ENCODE measurements around the gene SUGP1.
A peak's percentile ranks its signal among the peaks of the same experiment; 100 is the strongest.

Gene SUGP1

DNA sequence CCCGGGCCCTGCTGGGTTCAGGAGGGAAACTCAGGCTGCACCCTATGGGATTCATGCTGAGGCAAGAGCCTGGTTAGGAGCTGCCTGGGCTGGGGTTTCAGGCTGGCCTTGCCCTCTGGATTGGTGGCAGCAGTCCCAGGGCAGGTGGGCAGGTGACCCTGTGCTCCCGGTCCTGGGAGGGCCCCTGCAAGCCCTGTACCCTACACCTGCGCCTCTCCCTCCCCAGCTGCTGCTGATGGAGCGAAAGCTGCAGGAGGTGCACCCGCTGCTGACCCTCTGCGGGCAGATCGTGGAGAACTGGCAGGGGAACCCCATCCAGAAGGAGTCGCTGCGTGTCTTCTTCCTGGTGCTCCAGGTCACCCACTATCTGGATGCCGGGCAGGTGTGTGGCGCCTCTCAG lies 20.7 kb upstream of the SUGP1 start:
- no peak for DNase-seq (ENCODE audit: low read depth, low spot score)

DNA sequence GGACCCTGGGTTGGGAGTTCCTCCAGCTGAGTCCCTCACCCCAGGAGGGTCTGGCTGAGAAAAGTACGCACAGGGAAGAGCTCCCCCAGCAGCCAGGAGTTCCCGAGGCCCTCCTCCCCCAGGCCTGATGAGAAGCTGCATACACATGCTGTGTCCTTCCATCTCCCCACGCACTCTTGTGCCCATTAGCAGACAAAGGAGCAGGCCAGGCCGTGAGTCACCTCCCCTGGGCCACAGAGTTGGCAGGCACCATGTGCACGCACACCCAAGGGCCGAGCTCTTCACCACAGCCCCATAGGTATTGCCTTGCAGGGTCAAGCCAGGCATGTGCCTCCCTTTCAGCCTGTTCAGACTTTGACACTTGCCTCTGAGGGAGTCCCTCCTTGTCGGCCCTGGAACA lies 17.8 kb upstream of the SUGP1 start:
- DNase-seq (ENCODE audit: low read depth, low spot score): no peak

DNA sequence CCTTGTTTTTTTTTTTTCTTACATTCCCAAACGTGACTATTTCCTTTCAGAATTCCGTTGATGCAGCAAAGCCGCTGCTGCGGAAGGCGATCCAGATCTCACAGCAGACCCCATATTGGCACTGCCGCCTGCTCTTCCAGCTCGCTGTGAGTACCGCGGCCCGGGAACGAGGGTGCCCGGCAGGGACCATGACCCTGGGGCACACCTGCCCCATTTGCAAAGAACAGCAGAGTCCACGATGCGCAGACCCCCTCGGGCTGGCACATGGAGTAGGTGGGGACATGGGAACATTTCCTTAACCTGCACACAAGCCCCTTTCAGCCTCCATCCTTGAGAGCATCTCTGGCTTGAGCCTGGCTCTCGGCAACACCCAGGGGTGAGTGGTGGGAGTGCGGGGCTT lies 16.8 kb upstream of the SUGP1 start:
- no peak for DNase-seq (ENCODE audit: low read depth, low spot score)

DNA sequence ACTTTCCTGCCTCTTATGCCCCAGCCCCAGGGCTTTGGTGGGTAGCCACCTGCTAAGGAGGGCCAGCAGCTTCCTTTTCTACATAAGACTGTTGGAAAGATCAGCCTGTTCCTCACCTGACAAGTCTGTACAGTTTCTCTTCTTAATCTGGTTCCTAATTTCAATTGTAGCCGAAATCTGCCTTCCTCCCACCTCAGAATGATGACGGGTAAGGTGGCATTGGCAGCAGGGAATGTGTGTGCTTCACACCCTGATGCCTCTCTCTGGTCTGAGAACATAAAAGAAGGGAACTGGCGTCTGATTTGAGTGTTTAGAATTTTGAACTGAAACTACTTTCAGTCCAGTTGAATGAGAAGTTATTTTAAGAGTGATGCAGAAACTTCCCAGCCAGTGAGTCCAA lies 16.3 kb upstream of the SUGP1 start:
- no peak for DNase-seq (ENCODE audit: low read depth, low spot score)

DNA sequence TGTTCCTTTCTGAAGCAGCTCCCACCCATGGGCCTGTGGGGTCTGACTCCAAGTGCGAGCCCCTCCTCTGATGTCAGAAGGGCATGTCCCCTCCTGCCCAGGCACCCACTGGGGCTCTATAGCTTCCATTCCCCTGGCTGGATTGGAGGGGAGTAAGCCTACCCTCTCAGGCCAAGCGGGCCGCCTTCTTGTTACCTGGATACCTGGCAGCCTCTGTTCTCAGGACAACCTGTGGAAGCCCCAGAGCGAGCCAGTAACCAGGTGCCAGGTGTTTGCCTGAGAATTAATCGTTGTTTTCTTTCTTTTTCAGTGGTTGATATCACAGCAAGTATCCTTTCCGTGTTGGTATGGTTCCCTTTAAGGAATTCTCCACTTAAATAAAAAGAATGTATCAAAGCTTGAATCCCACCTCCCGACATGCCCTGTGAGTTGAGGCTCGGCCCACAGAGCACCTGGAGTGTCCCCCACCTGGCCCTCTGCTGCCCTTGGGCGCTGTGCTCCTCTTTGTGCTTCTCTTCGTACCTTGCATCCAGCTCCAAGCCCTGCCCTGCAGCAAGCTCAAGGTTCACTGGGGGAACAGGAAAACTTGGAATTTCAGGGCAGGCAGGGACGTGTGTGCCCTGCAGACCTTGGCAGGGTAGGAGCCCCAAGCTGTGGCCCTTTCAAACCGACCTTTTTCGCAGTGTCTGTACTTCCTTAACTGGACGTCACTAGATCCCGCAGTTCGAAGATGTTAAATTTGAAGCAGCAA lies 15.3 kb upstream of the SUGP1 start:
- no peak for DNase-seq (ENCODE audit: low read depth, low spot score)

DNA sequence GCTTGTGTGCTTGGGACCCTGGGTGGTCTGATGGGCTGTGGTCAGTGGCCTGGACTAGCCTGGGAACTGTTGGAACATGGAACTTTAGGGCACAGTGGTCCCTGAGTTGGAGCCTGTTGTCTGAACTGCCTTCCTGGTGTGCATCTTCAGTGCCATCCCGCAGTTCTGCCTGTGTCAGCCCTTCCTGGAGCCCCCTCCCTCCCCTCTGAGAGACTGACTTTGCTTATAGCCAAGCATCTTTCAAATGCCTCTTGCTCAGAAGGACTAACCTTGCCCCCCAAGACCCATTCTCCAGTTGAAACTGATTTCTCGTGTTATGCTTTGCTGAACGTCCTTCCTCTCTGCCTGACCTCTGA lies 14.7 kb upstream of the SUGP1 start:
- DNase-seq (ENCODE audit: low read depth, low spot score): no peak

DNA sequence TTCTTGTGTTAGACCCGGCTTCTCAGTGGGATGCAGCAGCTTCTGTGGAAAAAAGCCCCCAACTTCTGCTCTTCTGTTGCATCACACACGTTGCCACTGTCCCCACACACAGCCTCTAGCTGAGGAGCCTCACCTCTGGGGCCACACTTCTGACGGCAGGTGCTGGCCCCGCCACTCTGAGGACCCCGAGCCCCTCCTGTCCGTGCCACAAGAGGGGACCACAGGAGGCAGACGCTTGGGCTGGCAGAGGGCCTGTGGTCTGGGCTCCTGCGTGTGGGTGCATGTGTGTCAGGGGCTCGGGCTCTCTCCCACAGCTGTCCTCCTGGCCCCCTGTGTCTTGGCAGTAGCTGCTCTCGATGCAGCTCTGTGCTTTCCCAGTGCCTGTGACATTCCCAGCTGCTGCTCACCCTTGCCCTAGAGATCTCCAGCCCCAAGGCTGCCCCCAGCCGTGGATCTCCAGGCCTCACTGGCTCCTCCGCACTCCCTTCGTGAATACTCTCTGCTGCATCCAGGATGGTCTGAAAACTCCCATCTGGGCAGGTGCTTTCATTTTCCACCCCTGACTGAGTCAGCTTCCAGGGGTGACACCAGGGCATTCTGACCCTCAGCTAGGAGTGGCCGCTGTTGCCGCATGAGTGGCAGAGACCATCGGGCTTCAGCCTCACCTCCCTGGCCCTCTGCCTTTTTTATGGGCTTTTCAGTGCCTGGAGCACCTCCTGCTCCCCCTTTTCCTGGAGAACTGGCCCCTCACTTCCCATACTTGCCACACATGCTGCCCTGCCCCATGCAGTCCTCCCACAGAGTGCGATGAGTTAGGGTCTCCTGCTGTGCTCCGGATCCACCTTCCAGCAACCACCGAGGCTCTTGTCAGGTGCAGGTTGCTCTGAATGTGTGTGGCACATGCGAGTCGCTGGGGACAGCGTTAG lies 14.0 kb upstream of the SUGP1 start:
- DNase-seq (ENCODE audit: low read depth, low spot score): no peak

DNA sequence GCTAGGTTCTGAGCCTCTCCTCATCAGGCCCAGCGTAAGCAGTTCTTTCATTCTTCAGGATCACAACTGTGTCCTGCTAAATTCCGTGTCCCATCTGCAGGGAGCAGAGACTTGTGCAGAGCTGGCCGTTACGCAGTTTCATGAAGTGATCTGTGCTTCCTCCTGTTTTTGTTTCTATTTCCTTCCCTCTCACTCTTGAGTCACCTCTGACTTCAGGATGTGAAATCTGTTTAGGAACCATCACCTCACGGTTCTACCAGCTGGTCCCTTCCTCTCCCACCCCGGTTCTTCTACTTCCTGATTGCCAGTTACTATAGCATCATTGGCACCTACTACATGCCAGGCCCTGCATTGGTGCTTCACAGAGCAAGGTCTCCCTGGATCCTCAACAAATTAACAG lies 8.8 kb upstream of the SUGP1 start:
- DNase-seq (ENCODE audit: low read depth, low spot score): no peak

DNA sequence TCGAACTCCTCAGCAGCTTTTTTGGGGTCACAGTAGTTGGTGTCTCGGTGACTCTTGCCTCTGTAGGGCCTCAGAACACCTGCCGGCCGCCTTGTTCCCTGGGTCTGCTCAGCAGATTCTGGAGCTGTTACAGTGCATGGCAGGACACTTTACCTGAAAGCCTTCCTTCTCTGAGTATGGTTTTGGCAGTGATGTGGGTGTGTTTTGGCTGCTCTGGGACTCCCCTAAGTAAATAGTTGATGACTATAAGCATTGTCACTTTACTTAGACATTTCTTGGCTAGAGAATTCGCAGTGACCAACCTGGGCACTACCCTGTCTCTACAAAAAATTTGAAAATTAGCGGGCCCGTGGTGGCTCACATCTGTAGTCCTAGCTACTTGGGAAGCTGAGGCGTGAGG lies 7.4 kb upstream of the SUGP1 start:
- DNase-seq (ENCODE audit: low read depth, low spot score): no peak

DNA sequence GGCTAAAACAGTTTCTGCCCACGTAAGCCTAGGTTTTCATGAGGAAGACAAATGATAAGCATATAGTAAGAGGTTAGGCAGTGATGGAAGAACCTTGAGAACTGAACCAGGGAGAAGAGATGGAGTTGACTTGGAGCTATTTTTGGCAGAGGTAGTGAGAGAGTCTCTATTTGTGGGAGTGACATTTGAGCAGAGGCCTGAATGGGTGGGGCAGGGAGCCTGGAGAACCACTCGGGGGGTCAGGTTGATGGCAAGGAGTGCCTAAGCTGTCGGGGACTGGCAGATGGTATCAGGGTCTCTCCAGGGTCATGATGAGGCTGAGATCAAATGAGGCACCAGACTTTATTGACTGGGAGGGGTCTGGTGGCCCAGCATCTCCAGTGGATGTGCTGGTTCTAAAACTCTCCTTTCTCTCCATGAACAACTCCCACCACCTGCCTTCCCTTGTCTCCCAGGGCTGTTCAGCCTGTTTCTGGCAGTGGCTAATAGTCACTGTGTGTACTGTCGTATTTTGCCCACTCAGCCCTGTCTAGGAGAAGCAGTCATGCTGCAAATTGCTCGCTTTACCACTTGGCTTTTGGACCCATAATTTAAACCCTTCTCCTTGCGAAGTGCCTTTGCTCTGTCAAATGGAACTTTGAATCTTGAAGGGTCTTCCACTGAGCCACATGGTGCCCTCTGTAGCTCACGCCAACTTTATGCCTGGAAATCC lies 3.9 kb upstream of the SUGP1 start:
- no peak for DNase-seq (ENCODE audit: low read depth, low spot score)

DNA sequence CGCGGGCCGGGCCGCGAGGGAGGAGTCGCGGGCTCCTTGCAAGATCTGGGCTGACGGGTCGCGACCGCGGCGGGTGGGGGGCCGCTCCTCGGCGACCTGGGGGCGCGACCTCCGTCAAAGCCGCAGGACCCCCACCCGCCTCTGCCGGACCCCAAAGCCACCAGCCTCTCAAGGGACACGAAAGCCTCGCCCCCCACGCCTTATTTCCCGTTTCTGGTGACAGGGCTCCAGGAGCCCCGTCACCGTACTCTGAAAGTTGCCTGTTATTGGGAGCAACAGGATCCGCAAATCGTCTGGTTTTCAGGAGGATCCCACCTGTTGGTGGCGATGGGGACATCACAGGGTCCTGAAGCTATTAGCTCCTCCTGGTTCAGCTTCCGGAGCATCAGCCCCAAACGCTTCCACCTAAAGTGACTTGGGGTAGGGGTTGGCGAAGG lies 850 bp upstream of the SUGP1 start:
- peak; percentile 58 for DNase-seq (ENCODE audit: low read depth, low spot score)

DNA sequence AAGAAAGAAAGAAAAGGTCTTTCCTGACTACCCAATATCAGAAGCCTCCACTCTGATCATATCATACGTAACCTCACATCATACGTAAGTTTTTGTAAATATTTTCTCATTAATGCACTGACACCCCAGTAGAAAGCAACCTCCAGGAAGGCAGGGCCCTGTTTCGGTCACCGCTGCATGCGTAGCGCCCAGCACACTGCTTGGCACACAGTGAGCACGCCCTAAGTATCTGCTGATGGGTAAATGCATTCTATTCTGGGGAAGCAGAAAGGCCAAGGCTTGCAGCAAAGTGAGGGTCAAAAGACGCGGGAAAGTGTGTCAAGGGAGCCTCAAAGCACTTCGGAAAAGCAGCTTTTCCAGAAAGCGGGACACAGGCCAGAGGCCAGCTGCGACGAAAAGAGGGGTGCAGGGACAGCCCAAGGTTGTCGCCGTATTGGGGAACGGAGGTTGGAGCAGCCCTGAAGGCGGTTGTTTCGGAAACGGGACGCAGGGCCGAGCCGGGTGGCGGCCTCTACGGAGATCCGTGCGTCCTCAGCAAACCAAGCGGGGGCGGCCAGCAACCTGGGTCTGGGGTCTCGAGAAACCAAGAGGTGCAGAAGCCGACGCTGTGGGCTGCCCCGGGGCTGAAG lies 463 bp downstream of the SUGP1 start:
- no peak for DNase-seq (ENCODE audit: low read depth, low spot score)

DNA sequence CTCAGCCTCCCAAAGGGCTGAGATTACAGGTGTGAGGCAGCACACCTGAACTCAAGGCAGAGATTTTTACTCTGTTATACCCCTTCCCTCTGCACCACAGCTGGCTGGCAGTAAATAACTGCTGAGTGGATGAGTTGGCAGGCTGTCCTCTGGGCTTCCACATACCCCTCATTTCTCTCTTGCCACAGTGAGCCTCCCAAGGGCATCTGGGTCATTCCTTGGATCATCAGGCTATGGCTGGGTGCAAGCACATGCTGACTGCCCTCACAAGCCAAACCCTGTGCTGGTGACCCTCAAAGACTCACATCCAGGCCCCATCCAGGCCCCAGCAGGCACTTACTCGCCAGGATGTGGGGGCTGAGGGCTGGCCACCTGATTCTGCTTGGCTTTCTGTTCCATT lies 4.2 kb downstream of the SUGP1 start:
- DNase-seq (ENCODE audit: low read depth, low spot score): no peak

DNA sequence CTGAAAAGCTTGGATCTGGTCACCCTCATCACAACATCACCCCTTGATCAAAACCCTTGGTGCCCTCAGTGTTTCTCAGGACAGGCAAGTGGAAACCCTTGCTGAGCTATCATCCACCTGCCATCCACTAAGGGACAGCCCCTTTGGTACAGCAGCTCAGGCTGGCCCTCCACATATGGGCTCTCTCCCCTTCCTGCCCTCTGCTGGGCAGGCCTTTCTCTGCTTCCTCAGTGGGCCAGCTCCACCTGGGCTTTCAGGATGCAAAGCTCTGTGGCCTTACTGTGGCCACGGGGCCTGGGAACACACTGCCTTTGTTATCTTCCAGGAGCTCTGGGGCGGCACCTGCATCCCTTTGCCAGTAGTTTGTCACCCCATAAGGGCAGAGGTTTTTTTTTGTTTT lies 4.9 kb downstream of the SUGP1 start:
- DNase-seq (ENCODE audit: low read depth, low spot score): peak; percentile 6

DNA sequence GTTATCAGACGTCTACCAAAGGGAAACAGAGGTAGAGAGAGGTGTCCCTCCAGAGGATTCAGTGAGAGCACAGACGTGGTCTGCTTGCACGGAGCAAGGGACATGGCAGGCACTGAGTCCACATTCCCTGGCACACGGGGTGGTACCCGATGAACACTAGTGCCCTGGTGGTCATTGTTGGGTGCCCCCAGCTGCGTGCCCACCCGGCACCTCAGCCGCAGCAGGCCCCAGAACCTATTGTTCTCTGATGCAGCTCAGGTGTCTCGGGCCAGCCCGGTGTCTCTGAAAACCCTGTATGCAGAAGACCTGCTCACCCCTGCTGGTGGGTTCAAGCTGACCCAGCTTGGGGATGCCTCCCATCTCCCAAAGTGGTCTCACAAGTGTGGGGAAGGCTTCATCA lies 11.9 kb downstream of the SUGP1 start:
- DNase-seq (ENCODE audit: low read depth, low spot score): no peak

DNA sequence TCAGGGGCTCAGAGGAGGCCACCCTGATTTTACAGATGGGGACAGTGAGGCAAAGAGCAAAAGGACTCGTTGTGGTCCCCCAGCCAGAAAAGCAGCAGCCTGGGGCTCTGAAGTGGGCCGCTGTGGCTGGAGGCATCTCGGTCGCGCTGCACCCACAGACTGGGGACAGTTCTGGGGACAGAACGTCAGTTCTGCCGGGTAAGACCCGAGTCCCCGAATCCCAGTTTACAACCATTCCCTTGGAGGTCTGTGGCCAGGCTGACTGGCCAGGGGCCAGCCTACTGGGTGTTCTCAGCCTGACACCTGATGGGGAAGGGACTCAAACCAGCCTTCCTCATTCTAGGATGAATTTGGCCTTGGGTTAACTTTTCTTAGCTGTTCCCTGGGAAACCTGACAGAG lies 14.1 kb downstream of the SUGP1 start:
- no peak for DNase-seq (ENCODE audit: low read depth, low spot score)

DNA sequence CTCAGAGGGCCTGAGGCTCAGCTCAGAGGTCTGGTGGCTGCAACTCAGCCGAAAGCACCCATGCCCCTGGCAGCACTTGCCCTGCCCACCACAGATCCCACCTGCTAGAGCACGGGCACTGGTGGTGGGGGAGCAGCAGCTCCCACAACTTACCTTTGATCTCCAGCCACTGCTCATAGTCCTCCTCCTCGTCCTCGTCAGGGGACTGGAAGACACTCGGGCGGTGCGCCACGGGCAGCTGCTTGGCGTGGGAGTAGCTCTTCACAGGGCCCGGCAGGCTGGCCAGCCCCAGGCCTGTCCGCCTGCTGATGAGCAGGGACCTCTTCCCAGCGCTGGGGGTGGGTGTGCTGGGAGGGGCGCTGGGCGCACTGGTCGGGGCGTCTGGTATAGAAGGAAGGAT lies 14.6 kb downstream of the SUGP1 start:
- no peak for DNase-seq (ENCODE audit: low read depth, low spot score)

DNA sequence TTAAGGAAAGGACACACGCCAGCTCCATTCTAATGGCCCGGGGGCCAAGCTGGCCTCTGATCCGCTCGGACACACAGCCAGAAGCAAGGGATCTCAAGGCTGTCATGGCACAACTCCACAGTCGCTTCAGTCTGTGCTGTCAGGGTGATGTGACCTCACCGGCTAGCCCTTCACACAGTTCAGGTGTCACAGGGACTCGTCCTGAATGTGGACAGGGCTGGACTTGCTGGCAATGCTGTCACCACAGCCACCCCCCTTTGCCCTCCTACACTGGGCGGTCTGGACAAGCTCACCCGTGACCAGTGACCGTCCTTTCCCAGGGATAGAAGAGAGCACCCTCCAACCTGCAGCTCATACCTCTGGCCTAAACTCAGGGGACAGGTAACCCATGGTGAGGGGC lies 15.2 kb downstream of the SUGP1 start:
- no peak for DNase-seq (ENCODE audit: low read depth, low spot score)

DNA sequence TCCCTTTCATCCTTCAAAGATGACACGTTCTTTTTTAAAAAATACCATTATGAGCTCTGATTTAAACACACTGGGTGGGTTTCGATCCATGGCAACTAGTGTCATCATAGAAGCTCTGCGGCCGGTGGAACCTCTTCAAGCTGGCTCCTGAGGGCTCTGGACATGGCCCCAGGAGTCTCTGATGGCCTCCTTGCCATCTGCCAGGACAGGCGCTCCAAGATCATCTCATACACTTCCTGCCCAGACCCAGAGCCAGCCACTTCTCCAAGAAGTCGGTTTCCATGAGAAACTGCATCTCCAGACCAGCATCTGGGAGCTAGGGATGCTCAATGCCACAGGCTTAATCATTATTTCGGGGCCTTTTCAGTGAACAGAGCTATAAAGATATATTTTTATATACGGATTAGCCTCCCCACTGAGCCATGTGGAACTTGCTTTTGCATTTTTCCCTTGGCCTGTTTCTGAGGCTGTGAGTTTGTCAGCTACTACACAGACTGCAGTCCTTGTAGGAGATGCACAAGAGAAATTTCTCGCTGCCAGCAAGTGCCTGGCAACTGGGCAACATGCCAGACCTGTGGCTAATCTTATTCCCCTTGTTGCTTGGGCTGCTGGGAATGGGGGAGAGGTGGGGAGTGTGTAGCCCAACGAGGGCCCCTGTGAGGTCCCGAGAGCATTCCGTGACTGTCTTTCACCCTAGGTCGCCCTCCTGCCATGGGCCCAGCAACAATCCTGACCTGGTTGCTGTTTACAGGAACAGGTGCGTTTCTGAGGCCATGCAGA lies 15.9 kb downstream of the SUGP1 start:
- no peak for DNase-seq (ENCODE audit: low read depth, low spot score)

DNA sequence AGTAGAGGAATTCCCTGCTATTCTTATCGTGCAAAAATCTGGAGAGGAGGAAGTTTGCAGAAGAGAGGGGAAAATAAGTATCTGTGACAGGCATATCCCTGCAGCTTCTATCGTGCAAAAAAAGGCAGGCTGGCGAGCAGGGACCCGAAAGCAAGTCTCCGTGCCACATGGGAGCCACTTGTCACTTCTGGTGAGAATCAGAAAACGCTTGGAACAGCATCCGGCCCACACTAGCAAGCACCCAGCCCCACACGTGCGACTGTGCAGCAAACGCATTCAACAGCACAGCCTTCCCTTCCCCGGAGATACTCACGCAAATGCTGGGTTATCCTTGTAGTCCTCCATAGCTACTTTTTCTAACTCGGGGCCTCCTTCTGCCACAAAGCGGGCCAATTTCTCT lies 16.9 kb downstream of the SUGP1 start:
- DNase-seq (ENCODE audit: low read depth, low spot score): no peak

DNA sequence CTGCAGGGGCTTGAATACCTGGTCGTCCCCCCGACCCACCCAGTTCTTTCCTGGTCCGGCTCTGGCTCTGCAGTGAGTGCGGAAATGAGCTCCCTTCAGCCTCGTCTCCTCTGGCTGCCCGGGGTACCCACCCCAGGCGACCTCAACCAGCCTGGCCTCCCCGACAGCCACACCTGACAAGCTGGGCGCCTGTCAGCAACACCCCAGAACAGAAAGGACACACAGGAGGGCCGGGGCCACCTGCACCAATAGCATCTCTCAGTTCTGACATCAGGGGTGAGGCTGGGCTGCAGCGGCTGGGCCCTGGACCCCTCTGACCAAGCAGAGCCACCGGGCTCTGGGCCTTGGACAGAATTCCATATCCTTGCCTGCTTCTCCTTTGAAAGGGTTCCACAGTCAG lies 19.7 kb downstream of the SUGP1 start:
- DNase-seq (ENCODE audit: low read depth, low spot score): no peak

Measured in ELF-1 (cell line).